ENCODE results near the gene ADD3. TPM values are rescaled to one million over a fixed set of nuclear protein-coding genes. Genes with fewer than 3 reads are reported as not detected.

The ADD3 gene
- total and polyA plus RNA-seq, 2 donors (not counting 3 experiments of a cell fraction or from before 2014, with no cell fraction given): 14.9 to 55.2 TPM

DNA sequence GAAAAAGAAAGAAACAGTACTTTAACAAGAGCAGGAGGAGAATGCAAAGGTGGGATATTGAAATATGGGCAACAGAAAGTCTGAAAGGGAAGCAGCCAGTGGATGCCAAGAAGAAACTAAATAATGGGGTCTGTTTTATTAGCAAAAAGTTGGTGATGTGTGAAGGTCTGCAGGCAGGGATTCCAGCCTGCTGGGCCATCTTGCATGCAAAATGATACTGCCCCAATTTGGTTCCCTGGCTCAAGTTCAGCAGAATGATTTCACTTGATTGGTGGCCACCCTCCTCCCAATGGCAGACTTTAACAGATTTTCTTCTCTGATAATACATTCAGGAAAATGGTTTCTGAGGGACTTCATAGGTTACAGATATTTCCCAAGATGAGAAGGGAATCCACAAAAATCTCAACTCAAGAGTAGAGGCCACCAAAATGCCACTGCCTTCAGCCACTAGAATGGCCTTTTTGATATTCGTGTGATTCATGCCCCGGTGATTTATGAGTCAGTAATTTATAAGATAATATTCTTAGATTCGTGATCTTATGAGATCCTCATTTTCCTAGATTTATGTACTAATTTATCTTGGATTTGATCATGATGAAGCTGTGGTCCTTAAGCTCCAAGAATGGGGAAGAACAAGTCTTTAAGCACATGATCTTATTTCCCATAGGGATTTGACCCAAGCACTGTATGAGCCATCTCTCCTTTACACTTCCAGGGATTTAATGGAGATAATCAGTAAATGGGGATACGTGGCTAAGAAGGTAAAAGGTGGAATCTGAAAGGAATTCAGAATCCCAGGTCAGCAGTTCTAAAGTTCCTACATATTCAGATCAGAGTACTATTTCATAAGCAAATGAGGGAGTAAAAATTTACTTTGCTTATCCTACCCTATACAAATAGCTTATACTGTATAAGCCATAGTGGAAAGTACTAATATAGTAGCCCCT is 32.3 kb upstream of the ADD3 start:
- Histone ChIP-seq H3K4me2 (ENCODE audit: insufficient read depth, low read length) (no peak overlapping the region), H3K9me3 (replicated peaks; ENCODE audit: control insufficient read depth, insufficient read depth, low read length) (no peaks in the 10 kb centered on the region), H3K79me2 (ENCODE audit: control insufficient read depth, insufficient read depth, low read length) (no peaks in the 10 kb centered on the region), H3K27me3 (ENCODE audit: control insufficient read depth in 2 of 2, insufficient read depth in 2 of 2, low read length in 2 of 2) (no peaks in the 10 kb centered on the region), H2AFZ (ENCODE audit: low read depth, low read length) (no peak overlapping the region), H3K9me1 (replicated peaks; ENCODE audit: control insufficient read depth, extremely low read depth, insufficient read depth, low read length) (no peaks in the 10 kb centered on the region), H4K20me1 (replicated peaks; ENCODE audit: control insufficient read depth, extremely low read depth, insufficient read depth, low read length) (no peaks in the 10 kb centered on the region), H3K4me3 (replicated peaks in 1 of 3; ENCODE audit: insufficient read depth in 1 of 3, low read depth in 1 of 3, low read length in 3 of 3) (no peak overlapping the region), H3K27ac (ENCODE audit: insufficient read depth, low read depth, low read length) (no peak overlapping the region), H3K4me1 (ENCODE audit: control insufficient read depth, extremely low read depth, insufficient read depth, low read length) (no peaks in the 10 kb centered on the region), H3K9ac (replicated peaks; ENCODE audit: extremely low read depth, insufficient read depth, low read length) (no peak overlapping the region), H3K36me3 (ENCODE audit: control insufficient read depth in 2 of 2, extremely low read depth in 1 of 2, insufficient read depth in 2 of 2, low read length in 2 of 2) (no peaks in the 10 kb centered on the region)
- no peak for DNase-seq (ENCODE audit: low read depth, low spot score)
- BruUV-seq (replicated peaks): no TSS peak
- intact Hi-C loops (cut with micrococcal nuclease): no loop called here
- ChIA-PET POLR2A (no interaction called here), CTCF (interaction anchor here (0.6 to 5.7 kb wide), 10 partner anchors 7 to 163 kb away, joined by 3 to 68 read pairs (median 4); no protein-coding TSS in a partner anchor)
- TF ChIP-seq EZH2 (IDR thresholded peaks at IDR 0.05; ENCODE audit: borderline replicate concordance, low read depth, low read length, severe bottlenecking): no peak
- no peak for TF ChIP-seq MAX (IDR thresholded peaks at IDR 0.05; ENCODE audit: insufficient read depth, insufficient read length)
- no peak for TF ChIP-seq GATA2 (IDR thresholded peaks at IDR 0.05; ENCODE audit: insufficient read depth, insufficient read length, low read depth, low read length)
- no peak for TF ChIP-seq MYC (IDR thresholded peaks at IDR 0.05; ENCODE audit: low read depth, low read length)
- no peak for TF ChIP-seq POLR2AphosphoS5 (IDR thresholded peaks at IDR 0.05; ENCODE audit: insufficient read depth, low read depth, low read length)
- no peak for TF ChIP-seq POLR2A (IDR thresholded peaks at IDR 0.05; ENCODE audit: low read depth, low read length)
- no peak for TF ChIP-seq JUN (IDR thresholded peaks at IDR 0.05; ENCODE audit: borderline replicate concordance, insufficient read depth, insufficient read length, low read depth)
- TF ChIP-seq CTCF (IDR thresholded peaks at IDR 0.05; ENCODE audit: extremely low read depth in 1 of 2, insufficient read depth in 1 of 2, low read depth in 1 of 2, low read length in 2 of 2): no peak
- TF ChIP-seq FOS (IDR thresholded peaks at IDR 0.05; ENCODE audit: borderline replicate concordance, insufficient read depth, low read length): no peak
- no peak for FAIRE-seq
- dilution Hi-C loops (cut with MboI; ENCODE audit: extremely low pct_ligation_motif_present, low sequenced_read_pairs): no loop called here
